Small intestine (tissue), 7 donors: ENCODE results near the gene IGLON5. TPM values are rescaled to one million over a fixed set of nuclear protein-coding genes. Genes with fewer than 3 reads are reported as not detected.

Source experiments
- DNase-seq, 2 donors: peaks; one replicate each; pipeline versions ENCODE4 v3.0.0 to v3.0.0-alpha.2; 2013
- FAIRE-seq: peaks from 2 replicates; lab custom pipeline; 2012; peaks lifted over from hg19 to GRCh38; lab: Jason Lieb, UNC
- H3K27ac ChIP-seq, 3 donors: one replicate each; pipeline ENCODE4 v1.5.1; 2013; ENCODE audit warnings: low read length in 2 of 3, mild to moderate bottlenecking in 2 of 3, control low read depth in 1 of 3, inconsistent platforms in 1 of 3, low read depth in 1 of 3, moderate library complexity in 1 of 3
- H3K27me3 ChIP-seq, 3 donors: one replicate each; pipeline ENCODE4 v1.6.1; 2013; ENCODE audit warnings: low read length in 3 of 3, inconsistent platforms in 1 of 3; ENCODE audit not compliant: control insufficient read depth in 3 of 3, insufficient read depth in 3 of 3
- H3K36me3 ChIP-seq, 3 donors: one replicate each; pipeline ENCODE4 v1.6.1; 2013; ENCODE audit warnings: low read length in 3 of 3, inconsistent platforms in 1 of 3, low read depth in 1 of 3, mild to moderate bottlenecking in 1 of 3, moderate library complexity in 1 of 3; ENCODE audit not compliant: control insufficient read depth in 3 of 3, insufficient read depth in 2 of 3
- H3K4me1 ChIP-seq, 3 donors: one replicate each; pipeline ENCODE4 v1.6.1; 2013; ENCODE audit warnings: low read length in 2 of 3, inconsistent platforms in 1 of 3, low read depth in 1 of 3, mild to moderate bottlenecking in 1 of 3, moderate library complexity in 1 of 3; ENCODE audit not compliant: control insufficient read depth in 3 of 3, insufficient read depth in 2 of 3
- H3K4me3 ChIP-seq, 3 donors: one replicate each; pipeline ENCODE4 v1.5.1; 2013; ENCODE audit warnings: low read length in 3 of 3, control low read depth in 1 of 3, inconsistent platforms in 1 of 3, low read depth in 1 of 3, mild to moderate bottlenecking in 1 of 3, moderate library complexity in 1 of 3
- H3K9me3 ChIP-seq, 2 donors: one replicate each; pipeline ENCODE4 v1.6.1; 2013; ENCODE audit warnings: low read depth in 1 of 2, low read length in 1 of 2; ENCODE audit not compliant: control insufficient read depth in 2 of 2, insufficient read depth in 1 of 2
- WGBS, 3 donors: extraction: QIAGEN DNeasy Blood & Tissue Kit; methylation state at CpG; one replicate each; pipeline ENCODE4 v1.1.7; 2013; 5-methylcytosine and 5-hydroxymethylcytosine counted together
- polyA plus RNA-seq, 4 donors: library from polyadenylated mRNA; stranded (reverse) in 3 of 4; unstranded in 1 of 4; fragments of 200-250 nt in 3 of 4; fragments of 120-200 nt in 1 of 4; gene quantifications; one replicate each; pipeline versions ENCODE4 v1.2.1 to v1.2.3, GENCODE V29; 2013
- donor health status: healthy with polysubstance abuse.
- donor health status: control.
- donor health status: control.
- donor health status: Bipolar disorder and iron deficiency.
- donor health status: healthy.

IGLON5 gene
- polyA plus RNA-seq, 4 donors, result 1.1 to 1.3 TPM; not detected in 2

GRCh38 chr19:51367255-51367564 is 55.8 kb downstream of the IGLON5 start:
- 0 to 1% (median 0%) methylated on average over 15 of the region's 15 CpGs for WGBS, 3 donors
- FAIRE-seq (no peak), DNase-seq (no peak)
- H3K27ac ChIP-seq, result peak overlapping the region; percentile 93 to 95 (median 93)
- no peaks in the 10 kb centered on the region for H3K27me3 ChIP-seq
- peak overlapping the region; percentile 39 to 81 (median 67) for H3K4me3 ChIP-seq
- peaks cover 0 to 30% (median 3%) of the 10 kb centered on the region in 3 donors for H3K4me1 ChIP-seq
- H3K9me3 ChIP-seq, result no peaks in the 10 kb centered on the region
- peaks cover 0 to 5% (median 0%) of the 10 kb centered on the region in 3 donors for H3K36me3 ChIP-seq

- WGBS, 3 donors, result 0 to 1% (median 0%) methylated on average over 42 to 64 of the region's 64 CpGs
- H3K9me3 ChIP-seq, result no peaks in the 10 kb centered on the region
- no peaks in the 10 kb centered on the region for H3K27me3 ChIP-seq
- peak overlapping the region; percentile 93 to 95 (median 93) for H3K27ac ChIP-seq
- peak; percentile 98 to 100 for DNase-seq
- H3K36me3 ChIP-seq, result peaks cover 0 to 5% (median 0%) of the 10 kb centered on the region in 3 donors
- peak overlapping the region; percentile 54 to 81 (median 67) for H3K4me3 ChIP-seq
- FAIRE-seq, result no peak
- peaks cover 0 to 24% (median 0%) of the 10 kb centered on the region in 3 donors for H3K4me1 ChIP-seq
Observed at GRCh38 chr19:51367565-51368365, 56.3 kb downstream of the IGLON5 start.

GRCh38 chr19:51368366-51369282 is 57.2 kb downstream of the IGLON5 start, which contains the start of gene CLDND2:
Gene CLDND2, minus strand, starts transcription at chr19:51369003. Its CDS starts 426 bp downstream, at chr19:51368577.
- no peaks in the 10 kb centered on the region for H3K27me3 ChIP-seq
- FAIRE-seq (no peak), DNase-seq (peak in 1 of 2 donors; percentile 10)
- 57 to 65% (median 60%) methylated on average over 19 to 23 of the region's 23 CpGs for WGBS, 3 donors
- H3K4me1 ChIP-seq, result peaks cover 0 to 17% (median 0%) of the 10 kb centered on the region in 3 donors
- H3K27ac ChIP-seq, result peak within 1 kb of the TSS; percentile 58 to 89 (median 75)
- H3K36me3 ChIP-seq, result peaks cover 0 to 5% (median 0%) of the 10 kb centered on the region in 3 donors
- H3K4me3 ChIP-seq, result peak within 1 kb of the TSS; percentile 54 to 67 (median 64)
- no peaks in the 10 kb centered on the region for H3K9me3 ChIP-seq

- H3K4me3 ChIP-seq, result no peak overlapping the region
- DNase-seq, result no peak
- peaks cover 0 to 6% (median 0%) of the 10 kb centered on the region in 3 donors for H3K4me1 ChIP-seq
- FAIRE-seq, result no peak
- no peaks in the 10 kb centered on the region for H3K9me3 ChIP-seq
- WGBS, 3 donors, result 63 to 80% (median 72%) methylated on average over 3 to 4 of the region's 4 CpGs
- no peaks in the 10 kb centered on the region for H3K36me3 ChIP-seq
- no peaks in the 10 kb centered on the region for H3K27me3 ChIP-seq
- H3K27ac ChIP-seq, result peak overlapping the region in 1 of 3 donors; percentile 8
Observed at GRCh38 chr19:51370230-51370629, 58.8 kb downstream of the IGLON5 start.

GRCh38 chr19:51371186-51371690 is 59.8 kb downstream of the IGLON5 start:
- no peaks in the 10 kb centered on the region for H3K9me3 ChIP-seq
- 67 to 81% (median 77%) methylated on average over 8 of the region's 8 CpGs for WGBS, 3 donors
- H3K27ac ChIP-seq, result peak overlapping the region in 1 of 3 donors; percentile 6
- H3K4me1 ChIP-seq, result peaks cover 0 to 6% (median 0%) of the 10 kb centered on the region in 3 donors
- no peak for DNase-seq
- peak overlapping the region in 1 of 3 donors; percentile 26 for H3K4me3 ChIP-seq
- no peaks in the 10 kb centered on the region for H3K27me3 ChIP-seq
- no peaks in the 10 kb centered on the region for H3K36me3 ChIP-seq
- no peak for FAIRE-seq

- DNase-seq (no peak), FAIRE-seq (no peak)
- 61 to 82% (median 81%) methylated on average over 18 of the region's 18 CpGs for WGBS, 3 donors
- no peaks in the 10 kb centered on the region for H3K27me3 ChIP-seq
- H3K9me3 ChIP-seq, result no peaks in the 10 kb centered on the region
- peak overlapping the region in 1 of 3 donors; percentile 26 for H3K4me3 ChIP-seq
- peaks cover 0 to 6% (median 0%) of the 10 kb centered on the region in 3 donors for H3K4me1 ChIP-seq
- H3K27ac ChIP-seq, result peak overlapping the region in 2 of 3 donors; percentile 68 to 72
- H3K36me3 ChIP-seq, result no peaks in the 10 kb centered on the region
Observed at GRCh38 chr19:51372021-51372648, 60.7 kb downstream of the IGLON5 start.

- Histone ChIP-seq H3K27ac (peak within 1 kb of the TSS in 2 of 3 donors; percentile 68 to 72), H3K27me3 (no peaks in the 10 kb centered on the region), H3K9me3 (no peaks in the 10 kb centered on the region), H3K4me1 (peaks cover 0 to 6% (median 0%) of the 10 kb centered on the region in 3 donors), H3K4me3 (peak within 1 kb of the TSS in 1 of 3 donors; percentile 26), H3K36me3 (no peaks in the 10 kb centered on the region)
- peak in 1 of 2 donors; percentile 72 for DNase-seq
- no peak for FAIRE-seq
- WGBS, 3 donors, result 47 to 63% (median 50%) methylated on average over 9 of the region's 9 CpGs
Observed at GRCh38 chr19:51372649-51373504, 61.4 kb downstream of the IGLON5 start, which contains the start of gene NKG7. Gene NKG7, minus strand, starts transcription at chr19:51372654. Its CDS starts 119 bp downstream, at chr19:51372535.
